Smooth muscle cell (in vitro differentiated cells): ENCODE results near the gene CD83. TPM values are rescaled to one million over a fixed set of nuclear protein-coding genes. Genes with fewer than 3 reads are reported as not detected.

Experiments
- DNase-seq: peaks from one replicate; lab custom pipeline; 2025; ENCODE audit not compliant: unreplicated experiment; lab: John Stamatoyannopoulos, UW
- H2AFZ ChIP-seq: fragments of 200-600 bp; sonication (generic); 2 replicates; pipeline ENCODE4 v1.6.0; 2016; ENCODE audit warnings: antibody characterized with exemption, low read depth, mild to moderate bottlenecking
- H3F3A ChIP-seq: fragments of 200-600 bp; sonication (generic); 2 replicates; pipeline ENCODE4 v1.6.0; 2017; ENCODE audit warnings: antibody characterized with exemption, low read depth
- H3K27ac ChIP-seq: fragments of 200-600 bp; sonication (generic); 2 replicates; pipeline ENCODE4 v1.5.1; 2016; ENCODE audit warnings: low read depth, mild to moderate bottlenecking
- H3K27me3 ChIP-seq: fragments of 200-600 bp; sonication (generic); 2 replicates; pipeline ENCODE4 v1.6.1; 2016; ENCODE audit warnings: low read depth, mild to moderate bottlenecking
- H3K36me3 ChIP-seq: fragments of 200-600 bp; sonication (generic); 2 replicates; pipeline ENCODE4 v1.5.1; 2016; ENCODE audit warnings: low read depth
- H3K4me1 ChIP-seq: fragments of 200-600 bp; sonication (generic); 2 replicates; pipeline ENCODE4 v1.5.1; 2016; ENCODE audit warnings: low read depth
- H3K4me2 ChIP-seq: fragments of 200-600 bp; sonication (generic); 2 replicates; pipeline ENCODE4 v1.6.0; 2016; ENCODE audit warnings: mild to moderate bottlenecking
- H3K4me3 ChIP-seq: fragments of 200-600 bp; sonication (generic); 2 replicates; pipeline ENCODE4 v1.5.1; 2016; ENCODE audit warnings: mild to moderate bottlenecking
- H3K79me2 ChIP-seq: fragments of 200-600 bp; sonication (generic); 2 replicates; pipeline ENCODE4 v1.6.0; 2016; ENCODE audit warnings: low read depth, mild to moderate bottlenecking
- H3K9ac ChIP-seq: fragments of 200-600 bp; sonication (generic); 2 replicates; pipeline ENCODE4 v1.6.0; 2016; ENCODE audit warnings: low read depth
- H3K9me3 ChIP-seq: fragments of 200-600 bp; sonication (generic); replicated peaks from 2 replicates; pipeline ENCODE4 v1.5.1; 2016; ENCODE audit warnings: low read depth
- H4K20me1 ChIP-seq: fragments of 200-600 bp; sonication (generic); 2 replicates; pipeline ENCODE4 v1.6.0; 2016; ENCODE audit warnings: low read depth
- CTCF ChIP-seq: fragments of 200-600 bp; sonication (generic); IDR thresholded peaks from 2 replicates; pipeline ENCODE4 v1.5.1; 2017; ENCODE audit warnings: borderline replicate concordance, mild to moderate bottlenecking, antibody characterized with exemption; ENCODE audit not compliant: insufficient read depth, poor library complexity, severe bottlenecking
- WGBS: methylation state at CpG from one replicate; pipeline ENCODE4 v1.1.7; 2016; ENCODE audit warnings: low lambda C conversion rate; 5-methylcytosine and 5-hydroxymethylcytosine counted together
- polyA plus RNA-seq: library from polyadenylated mRNA; unstranded; fragments of >200 nt; fragmentation: Nextera tagmentation; extraction: Ambion mirVana; gene quantifications from 2 replicates; pipeline ENCODE4 v1.2.1, GENCODE V29; 2016
- total RNA-seq: library from RNA; depleted of rRNA; stranded (reverse); fragments of >200 nt; gene quantifications from 2 replicates; pipeline ENCODE4 v1.2.3, GENCODE V29; 2014

The CD83 gene
- total and polyA plus RNA-seq, 2 experiments from 2014 or later, result 2.3 to 4.0 TPM

DNA sequence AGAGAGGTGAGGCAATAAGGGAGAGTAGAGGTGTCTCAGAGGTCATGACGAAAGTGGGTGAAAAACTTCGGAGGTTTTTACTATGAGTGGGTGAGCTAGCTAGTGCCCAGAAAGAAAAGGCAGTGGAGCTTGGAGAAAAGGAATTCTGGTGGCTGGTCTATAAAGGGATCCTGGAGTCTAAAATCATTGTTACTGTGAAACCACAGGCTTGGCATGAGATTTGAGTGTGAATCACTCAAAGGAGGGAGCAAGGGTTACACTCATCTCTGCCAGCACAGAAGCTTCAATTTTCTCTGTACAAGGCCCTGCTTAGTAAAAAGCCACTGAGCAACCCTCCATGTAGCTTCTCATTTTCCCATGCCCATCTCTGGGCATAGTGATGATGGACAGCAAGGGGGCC lies 47.5 kb downstream of the CD83 start:
- Histone ChIP-seq H3K27me3 (no peaks in the 10 kb centered on the region), H2AFZ (no peak overlapping the region), H4K20me1 (no peaks in the 10 kb centered on the region), H3K4me3 (no peak overlapping the region), H3K27ac (no peak overlapping the region), H3K4me1 (no peaks in the 10 kb centered on the region), H3K36me3 (no peaks in the 10 kb centered on the region), H3K9me3 (no peaks in the 10 kb centered on the region), H3K9ac (no peak overlapping the region), H3F3A (no peaks in the 10 kb centered on the region), H3K79me2 (no peaks in the 10 kb centered on the region), H3K4me2 (no peak overlapping the region)
- no peak for TF ChIP-seq CTCF
- WGBS, result 94% methylated on average over 2 of the region's 2 CpGs
- no peak for DNase-seq

- Histone ChIP-seq H2AFZ (no peak overlapping the region), H4K20me1 (no peaks in the 10 kb centered on the region)
- WGBS, result 94% methylated on average over 4 of the region's 4 CpGs
Observed at GRCh38 chr6:14166839-14167238, 49.3 kb downstream of the CD83 start.

GRCh38 chr6:14170128-14170527 lies 52.6 kb downstream of the CD83 start:
- Histone ChIP-seq H3K9ac (no peak overlapping the region), H3K4me1 (no peaks in the 10 kb centered on the region), H3K4me3 (no peak overlapping the region), H3F3A (no peaks in the 10 kb centered on the region), H3K27me3 (no peaks in the 10 kb centered on the region), H3K79me2 (no peaks in the 10 kb centered on the region), H3K4me2 (no peak overlapping the region), H2AFZ (no peak overlapping the region), H4K20me1 (no peaks in the 10 kb centered on the region), H3K9me3 (no peaks in the 10 kb centered on the region), H3K36me3 (no peaks in the 10 kb centered on the region), H3K27ac (no peak overlapping the region)
- no peak for DNase-seq
- WGBS, result 78% methylated on average over 3 of the region's 3 CpGs
- no peak for TF ChIP-seq CTCF

More at GRCh38 chr6:14166839-14167238, 49.3 kb downstream of the CD83 start:
- no peaks in the 10 kb centered on the region for H3K9me3 ChIP-seq
- H3K27me3 ChIP-seq, result no peaks in the 10 kb centered on the region
- no peaks in the 10 kb centered on the region for H3F3A ChIP-seq
- TF ChIP-seq CTCF, result no peak
- H3K27ac ChIP-seq, result no peak overlapping the region
- no peaks in the 10 kb centered on the region for H3K36me3 ChIP-seq
- H3K79me2 ChIP-seq, result no peaks in the 10 kb centered on the region
- no peak overlapping the region for H3K4me3 ChIP-seq
- DNase-seq, result no peak
- no peak overlapping the region for H3K9ac ChIP-seq
- H3K4me2 ChIP-seq, result no peak overlapping the region
- H3K4me1 ChIP-seq, result no peaks in the 10 kb centered on the region

GRCh38 chr6:14172562-14172961 lies 55.0 kb downstream of the CD83 start:
- H3K36me3 ChIP-seq, result no peaks in the 10 kb centered on the region
- no peaks in the 10 kb centered on the region for H3K27me3 ChIP-seq
- no peaks in the 10 kb centered on the region for H3K79me2 ChIP-seq
- no peaks in the 10 kb centered on the region for H3K9me3 ChIP-seq
- no peak overlapping the region for H3K4me3 ChIP-seq
- no peak for DNase-seq
- no peaks in the 10 kb centered on the region for H3F3A ChIP-seq
- no peaks in the 10 kb centered on the region for H4K20me1 ChIP-seq
- no peak overlapping the region for H3K27ac ChIP-seq
- no peaks in the 10 kb centered on the region for H3K4me1 ChIP-seq
- H3K4me2 ChIP-seq, result no peak overlapping the region
- no peak overlapping the region for H2AFZ ChIP-seq
- TF ChIP-seq CTCF, result no peak
- no peak overlapping the region for H3K9ac ChIP-seq
- 96% methylated on average over 1 of the region's 1 CpG for WGBS
